ENCODE data around the gene ITPK1. TPM values are rescaled to one million over a fixed set of nuclear protein-coding genes. Genes with fewer than 3 reads are reported as not detected.
A peak's percentile ranks its signal among the peaks of the same experiment; 100 is the strongest.
"Not testable (repeated sequence)": the region's sequence is repeated elsewhere in the genome, so short reads cannot be mapped to it uniquely, and the experiment has no call there.

The ITPK1 gene
- total RNA-seq, 1 donor = 59.8 TPM

GRCh38 chr14:93062890-93063289 lies 52.8 kb downstream of the ITPK1 start:
- no peak for DNase-seq (ENCODE audit: low read depth in 2 of 3, low spot score in 2 of 3)

DNA sequence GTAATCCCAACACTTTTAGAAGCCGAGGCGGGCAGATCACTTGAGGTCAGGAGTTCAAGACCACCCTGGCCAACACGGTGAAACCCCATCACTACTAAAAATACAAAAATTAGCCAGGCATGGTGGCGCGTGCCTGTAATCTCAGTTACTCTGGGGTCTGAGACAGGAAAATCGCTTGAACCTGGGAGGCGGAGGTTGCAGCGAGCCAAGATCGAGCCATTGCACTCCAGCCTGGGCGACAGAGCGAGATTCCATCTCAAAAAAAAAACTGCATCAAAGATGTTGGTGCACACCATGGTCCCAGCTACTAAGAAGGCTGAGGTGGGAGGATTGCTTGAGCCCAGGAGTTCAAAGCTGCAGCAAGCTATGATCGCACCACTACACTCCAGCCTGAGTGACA lies 53.7 kb downstream of the ITPK1 start:
- DNase-seq (ENCODE audit: low read depth in 2 of 3, low spot score in 2 of 3) = not testable (repeated sequence)

- no peak for DNase-seq (ENCODE audit: low read depth in 2 of 3, low spot score in 2 of 3)
These were observed 54.2 kb downstream of the ITPK1 start for GRCh38 chr14:93061380-93062012.

DNA sequence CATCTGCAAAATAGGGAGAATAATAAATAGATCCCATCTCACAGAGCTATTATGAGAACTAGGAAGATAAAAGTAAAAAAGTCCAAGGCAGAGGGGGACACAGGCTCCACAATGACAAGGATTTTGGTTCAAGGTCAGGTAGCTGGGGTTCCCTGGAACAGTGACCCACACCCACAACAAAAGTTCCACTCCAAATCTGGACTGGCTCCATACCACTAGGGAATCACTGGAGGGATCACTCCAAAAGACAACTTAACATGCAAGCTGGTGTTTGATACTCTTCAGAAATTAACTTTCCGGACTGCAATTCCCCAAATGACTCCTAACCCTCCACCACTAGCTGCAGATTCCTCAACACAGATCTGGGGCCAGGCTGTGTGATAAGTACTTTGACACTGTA lies 54.9 kb downstream of the ITPK1 start:
- DNase-seq (ENCODE audit: low read depth in 2 of 3, low spot score in 2 of 3) = no peak

DNA sequence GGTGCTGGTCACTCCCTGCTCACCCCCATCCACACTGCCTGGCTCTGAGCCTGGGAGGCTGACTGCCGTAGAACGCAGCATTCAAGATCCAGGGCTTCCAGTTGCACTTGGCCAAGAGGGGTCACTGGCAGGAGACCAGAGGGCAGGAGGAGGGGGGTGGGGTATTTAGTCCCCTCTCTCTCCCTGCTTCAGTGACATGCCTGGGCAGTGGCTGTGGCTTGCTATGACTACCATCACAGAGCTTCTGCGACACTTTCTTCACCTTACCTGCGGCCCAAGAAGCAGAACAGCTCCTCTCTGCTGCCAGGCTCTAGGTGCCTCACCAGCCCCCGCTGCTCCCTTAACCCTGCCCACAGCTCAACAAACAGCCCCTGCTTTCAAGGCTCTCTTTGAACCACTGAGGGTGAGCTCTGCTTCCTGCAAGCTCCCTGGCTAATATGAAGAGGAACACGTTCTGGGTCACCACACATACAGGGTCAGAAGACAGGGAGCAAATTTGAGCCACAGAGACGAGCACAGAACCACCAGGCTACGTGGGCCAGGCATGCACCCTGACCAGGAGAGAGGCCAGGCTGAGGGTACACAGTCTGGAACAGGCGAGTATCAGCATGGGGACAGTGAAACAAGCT lies 55.7 kb downstream of the ITPK1 start:
- DNase-seq (ENCODE audit: low read depth in 2 of 3, low spot score in 2 of 3) = no peak

GRCh38 chr14:93059260-93059659 lies 56.5 kb downstream of the ITPK1 start:
- DNase-seq (ENCODE audit: low read depth in 2 of 3, low spot score in 2 of 3) = no peak

DNA sequence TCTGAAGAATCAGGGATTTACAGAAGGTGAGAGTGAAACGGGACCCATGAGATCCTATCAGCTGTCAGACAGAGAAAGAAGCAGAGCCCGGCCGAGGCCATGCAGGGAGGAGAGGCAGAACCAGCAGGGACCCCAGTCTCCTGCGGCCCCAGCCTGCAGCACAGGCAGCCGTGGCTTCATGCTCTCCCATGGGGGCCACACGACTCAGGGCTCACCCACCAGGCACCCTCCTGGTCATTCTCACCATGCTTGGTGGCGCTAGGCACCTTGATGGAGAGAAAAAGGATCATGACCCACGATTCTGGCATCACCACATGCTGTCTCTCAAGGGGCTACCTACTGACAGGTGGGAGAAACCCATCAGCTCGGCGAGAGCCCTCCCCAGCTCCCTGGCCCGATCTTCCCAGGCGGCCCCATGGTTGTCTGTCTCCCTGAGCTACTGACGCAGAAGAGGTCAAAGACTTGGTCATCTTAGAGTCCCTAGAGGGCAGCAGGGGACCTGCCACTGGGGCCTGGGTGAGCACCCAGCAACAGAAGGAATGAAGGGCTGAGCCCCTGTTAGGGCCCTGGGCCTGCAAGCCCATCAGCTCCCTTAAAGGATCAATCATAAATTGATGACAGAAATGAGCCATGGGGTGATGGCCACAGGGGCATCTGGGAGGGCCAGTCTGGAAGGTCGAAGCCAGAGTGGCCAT lies 58.0 kb downstream of the ITPK1 start:
- no peak for DNase-seq (ENCODE audit: low read depth in 2 of 3, low spot score in 2 of 3)

DNA sequence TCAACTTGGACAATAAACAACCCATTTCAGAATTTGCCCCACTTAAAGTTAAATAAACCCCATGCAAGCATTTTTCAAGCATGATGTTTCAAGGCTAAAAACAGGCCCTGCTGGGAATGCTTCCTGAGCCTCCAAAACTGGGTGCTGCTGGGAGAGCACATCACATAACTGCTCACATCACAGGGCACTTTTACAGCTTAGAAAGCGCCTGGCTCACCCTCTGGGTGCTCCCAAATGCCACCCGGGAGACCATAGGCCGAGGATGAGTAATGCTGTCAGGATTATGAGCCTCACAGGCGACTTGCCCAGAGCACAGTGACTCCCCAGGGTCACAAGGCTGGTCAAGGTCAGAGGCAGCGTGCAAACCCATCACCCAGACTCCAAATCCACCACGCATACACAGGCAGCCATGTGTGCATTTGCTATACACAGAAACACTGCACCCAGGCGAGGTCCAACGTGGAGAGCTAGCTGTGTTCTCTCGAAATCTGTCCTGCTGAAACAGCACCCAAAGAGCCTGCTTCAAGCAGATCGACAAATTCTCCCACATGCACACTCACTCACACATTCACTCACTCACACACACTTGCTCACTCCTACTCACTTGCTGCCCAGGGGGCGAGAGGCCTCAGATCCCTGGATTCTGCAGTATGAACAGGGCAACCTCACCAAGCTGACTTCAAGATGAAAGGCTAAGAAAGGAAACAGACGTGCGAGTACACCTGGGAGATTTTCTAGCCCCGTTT lies 58.7 kb downstream of the ITPK1 start:
- no peak for DNase-seq (ENCODE audit: low read depth in 2 of 3, low spot score in 2 of 3)

GRCh38 chr14:93056166-93056839 lies 59.4 kb downstream of the ITPK1 start:
- peak in 1 of 3 donors; percentile 60 for DNase-seq (ENCODE audit: low read depth in 2 of 3, low spot score in 2 of 3)

- no peak for DNase-seq (ENCODE audit: low read depth in 2 of 3, low spot score in 2 of 3)
These were observed 60.0 kb downstream of the ITPK1 start for GRCh38 chr14:93055651-93056115.

- DNase-seq (ENCODE audit: low read depth in 2 of 3, low spot score in 2 of 3) = no peak
These were observed 60.8 kb downstream of the ITPK1 start for GRCh38 chr14:93054876-93055275.

- DNase-seq (ENCODE audit: low read depth in 2 of 3, low spot score in 2 of 3) = no peak
These were observed 61.7 kb downstream of the ITPK1 start for GRCh38 chr14:93054006-93054405.

- no peak for DNase-seq (ENCODE audit: low read depth in 2 of 3, low spot score in 2 of 3)
These were observed 63.9 kb downstream of the ITPK1 start for GRCh38 chr14:93051600-93052546.

DNA sequence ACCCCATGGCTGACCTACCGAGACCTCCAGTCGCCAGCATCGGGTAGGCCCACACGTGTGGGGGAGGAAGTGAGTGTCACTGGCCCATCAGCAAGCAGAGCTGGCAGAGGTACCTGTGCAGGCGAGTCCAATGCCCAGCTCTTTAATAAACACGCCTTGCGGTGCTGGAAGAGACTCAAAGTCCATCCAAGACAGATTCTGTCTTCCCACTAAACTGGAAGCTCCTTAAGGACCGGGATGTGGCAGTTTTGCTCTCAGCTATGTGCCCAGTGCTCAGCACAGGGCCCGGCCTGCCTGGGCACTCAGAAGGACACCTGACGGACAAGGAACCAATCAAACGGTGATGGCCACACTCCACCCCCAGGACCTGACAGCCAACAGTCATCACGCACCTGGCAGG lies 65.0 kb downstream of the ITPK1 start:
- DNase-seq (ENCODE audit: low read depth in 2 of 3, low spot score in 2 of 3) = no peak

GRCh38 chr14:93049867-93050331 lies 65.8 kb downstream of the ITPK1 start:
- DNase-seq (ENCODE audit: low read depth in 2 of 3, low spot score in 2 of 3) = no peak

DNA sequence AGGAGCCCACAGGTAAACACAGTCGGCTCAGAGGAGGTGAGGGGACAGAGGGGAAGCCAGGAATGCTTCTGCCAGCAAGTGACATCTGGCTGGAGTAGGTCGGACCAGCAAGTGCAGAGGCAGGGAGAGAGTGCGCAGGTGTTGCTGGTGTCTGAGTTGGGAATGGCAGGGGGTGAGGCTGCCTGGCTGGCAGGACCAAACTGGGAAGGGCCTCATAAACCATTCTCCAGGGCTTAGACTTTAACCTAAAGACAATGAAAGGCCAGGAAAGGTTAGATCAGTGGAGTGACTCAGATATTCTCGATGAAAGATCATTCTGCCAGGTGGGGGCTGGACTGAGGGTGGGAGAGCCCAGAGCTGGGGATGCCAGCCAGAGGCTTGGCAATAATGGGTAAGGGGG lies 66.4 kb downstream of the ITPK1 start:
- DNase-seq (ENCODE audit: low read depth in 2 of 3, low spot score in 2 of 3) = no peak

GRCh38 chr14:93048843-93049242 lies 66.9 kb downstream of the ITPK1 start:
- no peak for DNase-seq (ENCODE audit: low read depth in 2 of 3, low spot score in 2 of 3)

DNA sequence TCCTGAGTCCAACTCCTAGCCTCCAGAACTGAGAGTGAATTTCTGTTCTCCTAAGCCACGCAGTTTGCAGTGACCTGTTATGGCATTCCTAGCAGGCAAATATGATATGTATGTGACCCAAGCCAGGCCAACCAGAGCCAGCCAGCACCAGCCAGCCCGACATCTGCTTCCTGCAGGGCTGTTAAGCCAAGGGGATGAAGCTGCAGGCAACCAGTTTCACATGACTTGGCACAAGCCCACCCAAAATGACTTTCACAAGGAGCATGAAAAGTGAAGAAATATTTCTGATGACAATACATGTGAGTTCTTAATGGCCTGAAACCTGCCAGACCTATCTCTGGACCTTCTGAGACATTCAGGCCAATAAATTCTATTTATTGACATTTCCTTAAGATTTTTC lies 68.1 kb downstream of the ITPK1 start:
- DNase-seq (ENCODE audit: low read depth in 2 of 3, low spot score in 2 of 3) = peak in 2 of 3 donors; percentile 75 to 93

GRCh38 chr14:93047157-93047556 lies 68.6 kb downstream of the ITPK1 start:
- no peak for DNase-seq (ENCODE audit: low read depth in 2 of 3, low spot score in 2 of 3)

DNA sequence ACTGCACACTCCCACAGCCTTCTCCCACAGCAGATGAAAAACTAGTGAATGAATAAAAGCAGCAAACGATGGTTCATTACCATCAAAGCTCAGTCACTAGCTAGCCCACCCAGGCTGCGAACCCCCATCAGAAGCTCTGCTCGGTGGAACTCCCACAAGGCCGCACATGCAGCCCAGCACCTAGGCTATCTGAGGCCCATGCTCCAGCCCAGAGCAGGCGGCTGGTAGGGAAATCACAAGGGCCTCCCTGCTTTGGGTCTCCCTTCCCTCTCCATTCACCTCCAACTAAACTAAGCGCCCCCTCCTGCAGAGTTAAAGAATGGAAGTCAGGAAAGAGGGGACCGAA lies 69.0 kb downstream of the ITPK1 start:
- DNase-seq (ENCODE audit: low read depth in 2 of 3, low spot score in 2 of 3) = no peak

Data from hematopoietic multipotent progenitor cell (in vitro differentiated cells).